Caco-2 (cell line): Measurements from ENCODE around the gene GRK6. TPM values are rescaled to one million over a fixed set of nuclear protein-coding genes. Genes with fewer than 3 reads are reported as not detected.

Experiments used
- BruUV-seq: library from RNA; stranded (reverse); fragments of 400-500 nt; replicated peaks from 2 replicates; lab custom pipeline; 2021; lab: Mats Ljungman, UMichigan
- CTCF ChIA-PET: fragments of 300-600 bp; sonication (Branson Sonifier 250); formaldehyde crosslinking; loops from one replicate; lab custom pipeline; 2022; ENCODE audit warnings: antibody characterized with exemption; lab: Charles Lee
- POLR2A ChIA-PET: fragments of 300-600 bp; sonication (Branson Sonifier 250); formaldehyde crosslinking; loops from one replicate; lab custom pipeline; 2022; ENCODE audit warnings: antibody characterized with exemption; lab: Charles Lee
- DNase-seq, 2 experiments: peaks; one replicate each; pipeline versions ENCODE4 v3.0.0 to v3.0.0-alpha.2; 2020 to 2022
- H3K27me3 ChIP-seq: replicated peaks from 2 replicates; pipeline ENCODE4 v1.6.0; 2011; ENCODE audit warnings: low read length; ENCODE audit not compliant: control insufficient read depth, insufficient read depth
- H3K36me3 ChIP-seq: 2 replicates; pipeline ENCODE4 v1.5.1; 2011; ENCODE audit warnings: low read length; ENCODE audit not compliant: control insufficient read depth, insufficient read depth
- H3K4me1 ChIP-seq: fragments of 250-450 bp; sonication (Bioruptor Pico); 2 replicates; pipeline ENCODE4 v1.5.1; 2020; ENCODE audit warnings: mild to moderate bottlenecking
- H3K4me3 ChIP-seq: 2 replicates; pipeline ENCODE4 v1.5.1; 2011; ENCODE audit warnings: low read depth, mild to moderate bottlenecking, control low read depth, low read length
- H3K9me3 ChIP-seq: fragments of 250-450 bp; sonication (Bioruptor Pico); 2 replicates; pipeline ENCODE4 v1.5.1; 2020; ENCODE audit warnings: mild to moderate bottlenecking, moderate library complexity
- H3K27ac Mint-ChIP-seq: one replicate; pipeline ENCODE4 v1.8.0; 2022; ENCODE audit warnings: mixed read lengths; ENCODE audit not compliant: unreplicated experiment
- H3K27me3 Mint-ChIP-seq: one replicate; pipeline ENCODE4 v1.8.0; 2022; ENCODE audit warnings: mixed read lengths; ENCODE audit not compliant: insufficient read depth, unreplicated experiment
- H3K36me3 Mint-ChIP-seq: one replicate; pipeline ENCODE4 v1.8.0; 2022; ENCODE audit warnings: mild to moderate bottlenecking, mixed read lengths; ENCODE audit not compliant: insufficient read depth, unreplicated experiment
- H3K4me1 Mint-ChIP-seq: one replicate; pipeline ENCODE4 v1.8.0; 2022; ENCODE audit warnings: low read depth, mixed read lengths; ENCODE audit not compliant: unreplicated experiment
- H3K4me3 Mint-ChIP-seq: one replicate; pipeline ENCODE4 v1.8.0; 2022; ENCODE audit warnings: mild to moderate bottlenecking, moderate library complexity, mixed read lengths; ENCODE audit not compliant: unreplicated experiment
- H3K9me3 Mint-ChIP-seq: one replicate; pipeline ENCODE4 v1.8.0; 2022; ENCODE audit warnings: mixed read lengths; ENCODE audit not compliant: unreplicated experiment
- intact Hi-C: fragments of 100-400 bp; cut with micrococcal nuclease; formaldehyde crosslinking; loops from one replicate; pipeline ENCODE4 v1.10.0; 2022; ENCODE audit not compliant: unreplicated experiment
- total RNA-seq: library from RNA; stranded (reverse); gene quantifications from 2 replicates; pipeline ENCODE4 v1.2.3, GENCODE V29; 2022
- TF ChIP-seq, protein P1 (sequence below), 2 experiments: fragments of 200-600 bp in 1 of 2; IDR thresholded peaks; 1 replicate in 1 of 2; 2 replicates in 1 of 2; pipeline versions ENCODE4 v1.5.1 to v1.8.0; 2011 to 2022; ENCODE audit warnings: antibody characterized with exemption in 1 of 2, control low read depth in 1 of 2, inconsistent platforms in 1 of 2, low read depth in 1 of 2, low read length in 1 of 2, mild to moderate bottlenecking in 1 of 2, moderate library complexity in 1 of 2; ENCODE audit not compliant: insufficient read depth in 1 of 2, severe bottlenecking in 1 of 2, unreplicated experiment in 1 of 2

The GRK6 gene
- total RNA-seq, 1 experiment from 2014 or later: 71.9 TPM

DNA sequence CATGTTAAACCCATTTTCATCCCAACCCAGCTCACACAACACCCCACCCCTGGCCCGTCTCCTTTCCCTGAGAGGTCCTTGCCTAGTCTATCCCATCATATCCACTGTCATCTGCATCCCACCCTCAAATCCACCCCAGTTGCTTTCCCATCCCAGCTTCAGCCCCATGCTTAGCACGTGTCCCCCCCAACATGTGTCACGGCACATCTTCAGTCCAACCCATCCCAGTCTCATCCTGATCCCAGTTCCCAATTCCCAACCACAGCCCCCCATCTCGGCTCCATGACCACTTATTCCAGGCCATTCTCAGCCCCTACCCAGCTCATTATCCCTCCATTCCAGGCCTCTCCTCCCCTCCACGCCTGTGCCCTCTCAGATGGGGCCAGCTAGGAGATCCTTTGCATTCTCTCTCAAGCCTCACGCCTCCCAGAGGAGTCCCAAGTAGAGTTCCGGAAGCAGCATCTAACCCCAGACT, 47.6 kb downstream of the GRK6 start:
- no peaks in the 10 kb centered on the region for H3K27me3 Mint-ChIP-seq
- intact Hi-C loops: no loop called here
- peaks cover 34% of the 10 kb centered on the region for H3K4me1 Mint-ChIP-seq
- Histone ChIP-seq H3K4me3 (peak overlapping the region; percentile 86; the same call in 1 of the 2 replicates), H3K36me3 (peaks cover 1% of the 10 kb centered on the region; the same call in 1 of the 2 replicates), H3K9me3 (no peaks in the 10 kb centered on the region), H3K4me1 (peaks cover 35% of the 10 kb centered on the region), H3K27me3 (no peaks in the 10 kb centered on the region)
- DNase-seq: no peak
- CTCF ChIA-PET: interaction anchor here (1.0 to 3.7 kb wide), 3 partner anchors 17 to 69 kb away, joined by 3 to 19 read pairs (median 5); no protein-coding TSS in a partner anchor
- peak overlapping the region; percentile 74 for H3K4me3 Mint-ChIP-seq
- peak overlapping the region; percentile 11 for H3K27ac Mint-ChIP-seq
- peaks cover 23% of the 10 kb centered on the region for H3K36me3 Mint-ChIP-seq
- no peaks in the 10 kb centered on the region for H3K9me3 Mint-ChIP-seq
- TF ChIP-seq, protein P1, sequence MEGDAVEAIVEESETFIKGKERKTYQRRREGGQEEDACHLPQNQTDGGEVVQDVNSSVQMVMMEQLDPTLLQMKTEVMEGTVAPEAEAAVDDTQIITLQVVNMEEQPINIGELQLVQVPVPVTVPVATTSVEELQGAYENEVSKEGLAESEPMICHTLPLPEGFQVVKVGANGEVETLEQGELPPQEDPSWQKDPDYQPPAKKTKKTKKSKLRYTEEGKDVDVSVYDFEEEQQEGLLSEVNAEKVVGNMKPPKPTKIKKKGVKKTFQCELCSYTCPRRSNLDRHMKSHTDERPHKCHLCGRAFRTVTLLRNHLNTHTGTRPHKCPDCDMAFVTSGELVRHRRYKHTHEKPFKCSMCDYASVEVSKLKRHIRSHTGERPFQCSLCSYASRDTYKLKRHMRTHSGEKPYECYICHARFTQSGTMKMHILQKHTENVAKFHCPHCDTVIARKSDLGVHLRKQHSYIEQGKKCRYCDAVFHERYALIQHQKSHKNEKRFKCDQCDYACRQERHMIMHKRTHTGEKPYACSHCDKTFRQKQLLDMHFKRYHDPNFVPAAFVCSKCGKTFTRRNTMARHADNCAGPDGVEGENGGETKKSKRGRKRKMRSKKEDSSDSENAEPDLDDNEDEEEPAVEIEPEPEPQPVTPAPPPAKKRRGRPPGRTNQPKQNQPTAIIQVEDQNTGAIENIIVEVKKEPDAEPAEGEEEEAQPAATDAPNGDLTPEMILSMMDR (IDR thresholded peaks at IDR 0.05; ENCODE audit: insufficient read depth in 1 of 2, low read depth in 1 of 2, low read length in 1 of 2, severe bottlenecking in 1 of 2, unreplicated experiment in 1 of 2): no peak
- POLR2A ChIA-PET: interaction anchor here (1.3 kb wide), 1 partner anchor 24 kb away, joined by 4 read pairs; the partner anchor contains the start of gene PDLIM7
- no TSS peak for BruUV-seq

DNA sequence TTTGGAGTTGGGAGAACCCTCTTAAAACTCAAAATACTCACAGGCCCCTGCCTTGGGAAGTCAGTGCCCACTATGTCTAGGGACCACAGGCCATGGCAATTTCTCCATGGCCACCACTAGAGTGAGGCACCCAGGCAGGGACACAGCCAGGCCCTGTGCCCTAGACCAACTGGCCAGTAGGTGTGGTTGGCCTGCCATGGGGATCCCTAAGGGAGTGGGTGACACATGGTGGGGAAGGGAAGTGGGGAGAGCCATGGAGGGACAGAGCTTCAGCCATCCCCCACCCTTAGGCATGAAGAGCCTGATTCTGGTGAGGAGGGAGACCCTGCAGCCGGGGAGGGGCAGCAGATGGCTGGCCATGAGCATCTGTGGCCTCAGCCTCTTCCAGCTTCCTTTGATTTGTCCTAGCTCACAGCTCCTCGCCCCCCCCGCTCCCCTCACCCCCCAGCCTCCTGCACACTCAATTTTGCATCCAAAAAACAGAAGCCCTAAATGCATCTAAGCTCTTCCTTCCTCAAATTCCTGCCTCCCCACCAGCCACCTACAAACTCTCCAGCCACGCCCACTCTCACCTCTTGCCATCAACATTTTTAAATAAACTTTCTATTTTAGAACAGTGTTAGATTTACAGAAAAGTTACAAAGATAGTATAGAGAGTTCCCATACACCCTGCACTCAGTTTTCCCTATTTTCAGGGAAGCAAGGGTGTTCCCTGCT, 48.5 kb downstream of the GRK6 start:
- ChIA-PET CTCF (interaction anchor here (3.7 kb wide), 1 partner anchor 18 kb away, joined by 19 read pairs; no protein-coding TSS in a partner anchor), POLR2A (interaction anchor here (1.3 kb wide), 1 partner anchor 23 kb away, joined by 4 read pairs; the partner anchor contains the start of gene PDLIM7)
- peaks cover 27% of the 10 kb centered on the region for H3K4me1 ChIP-seq
- intact Hi-C loops: no loop called here
- no peaks in the 10 kb centered on the region for H3K9me3 ChIP-seq
- DNase-seq: no peak
- H3K4me3 ChIP-seq: no peak overlapping the region
- H3K27me3 ChIP-seq: no peaks in the 10 kb centered on the region
- H3K4me3 Mint-ChIP-seq: peak overlapping the region; percentile 74
- H3K9me3 Mint-ChIP-seq: no peaks in the 10 kb centered on the region
- BruUV-seq: no TSS peak
- no peak overlapping the region for H3K27ac Mint-ChIP-seq
- H3K36me3 ChIP-seq: peaks cover 1% of the 10 kb centered on the region; the same call in 1 of the 2 replicates
- no peaks in the 10 kb centered on the region for H3K27me3 Mint-ChIP-seq
- peaks cover 23% of the 10 kb centered on the region for H3K36me3 Mint-ChIP-seq
- TF ChIP-seq, protein P1 (IDR thresholded peaks at IDR 0.05; ENCODE audit: insufficient read depth in 1 of 2, low read depth in 1 of 2, low read length in 1 of 2, severe bottlenecking in 1 of 2, unreplicated experiment in 1 of 2): no peak
- peaks cover 33% of the 10 kb centered on the region for H3K4me1 Mint-ChIP-seq

DNA sequence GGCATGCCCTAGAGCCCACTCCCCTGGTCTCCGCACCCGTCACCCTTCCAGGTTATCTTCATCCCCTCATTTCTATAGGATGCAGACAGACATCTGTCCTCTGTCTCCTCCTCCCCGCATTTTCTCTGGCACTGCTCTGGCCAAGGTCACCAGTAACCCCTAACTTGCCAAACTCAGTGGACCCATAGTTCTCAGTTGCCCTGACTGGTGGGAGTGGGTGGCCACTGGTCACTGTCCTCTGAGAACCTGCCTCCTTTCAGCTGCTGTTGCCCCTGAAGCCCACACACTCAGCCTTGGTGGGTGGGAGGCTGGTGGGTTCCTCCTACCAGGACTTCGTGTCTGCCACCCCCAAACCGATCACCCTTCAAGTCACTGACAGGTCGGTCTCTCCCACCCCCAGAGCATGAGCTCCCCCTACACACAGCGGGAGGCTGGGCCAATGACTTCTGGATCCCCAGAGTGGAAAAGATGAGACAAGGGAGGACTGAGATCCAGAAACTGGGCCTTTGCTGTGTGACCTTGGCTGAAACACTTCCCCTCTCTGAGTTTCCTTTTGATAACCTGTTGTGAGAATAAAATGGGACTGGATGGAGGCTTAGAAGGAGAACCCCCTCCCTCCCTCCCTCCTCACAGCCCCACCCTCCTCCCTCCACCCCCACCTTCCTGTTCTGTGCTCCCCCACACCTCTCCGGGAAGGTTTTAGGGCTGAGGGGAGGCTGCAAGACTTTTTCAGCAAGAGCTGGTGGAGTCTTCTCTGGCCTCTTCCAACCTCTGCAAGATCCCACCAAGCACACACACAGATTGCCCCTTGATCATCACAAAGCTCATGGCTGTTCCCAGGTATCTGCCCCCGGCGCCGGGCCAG, 49.3 kb downstream of the GRK6 start:
- intact Hi-C loops: no loop called here
- no peak for DNase-seq
- BruUV-seq: no TSS peak
- Histone ChIP-seq H3K36me3 (no peaks in the 10 kb centered on the region; the same call in 1 of the 2 replicates), H3K4me3 (no peak overlapping the region), H3K27me3 (no peaks in the 10 kb centered on the region), H3K4me1 (peaks cover 20% of the 10 kb centered on the region), H3K9me3 (no peaks in the 10 kb centered on the region)
- ChIA-PET POLR2A (interaction anchor here (1.3 to 2.4 kb wide), 2 partner anchors 21 to 22 kb away, joined by 4 to 8 read pairs; partner anchors contain the start of gene PDLIM7), CTCF (no interaction called here)
- Mint-ChIP-seq H3K27me3 (no peaks in the 10 kb centered on the region), H3K4me1 (peaks cover 26% of the 10 kb centered on the region), H3K27ac (no peak overlapping the region), H3K36me3 (peaks cover 23% of the 10 kb centered on the region), H3K9me3 (no peaks in the 10 kb centered on the region), H3K4me3 (peak overlapping the region; percentile 39)
- TF ChIP-seq, protein P1 (IDR thresholded peaks at IDR 0.05; ENCODE audit: insufficient read depth in 1 of 2, low read depth in 1 of 2, low read length in 1 of 2, severe bottlenecking in 1 of 2, unreplicated experiment in 1 of 2): no peak
